GM12872 (cell line): ENCODE results near the gene HECTD4.

Experiments
- TF ChIP-seq, protein P1 (sequence below): IDR thresholded peaks from 3 replicates; pipeline ENCODE4 v1.5.1; 2011; ENCODE audit warnings: low read depth, mild to moderate bottlenecking, low read length, moderate library complexity; ENCODE audit not compliant: insufficient read depth

HECTD4 gene

DNA sequence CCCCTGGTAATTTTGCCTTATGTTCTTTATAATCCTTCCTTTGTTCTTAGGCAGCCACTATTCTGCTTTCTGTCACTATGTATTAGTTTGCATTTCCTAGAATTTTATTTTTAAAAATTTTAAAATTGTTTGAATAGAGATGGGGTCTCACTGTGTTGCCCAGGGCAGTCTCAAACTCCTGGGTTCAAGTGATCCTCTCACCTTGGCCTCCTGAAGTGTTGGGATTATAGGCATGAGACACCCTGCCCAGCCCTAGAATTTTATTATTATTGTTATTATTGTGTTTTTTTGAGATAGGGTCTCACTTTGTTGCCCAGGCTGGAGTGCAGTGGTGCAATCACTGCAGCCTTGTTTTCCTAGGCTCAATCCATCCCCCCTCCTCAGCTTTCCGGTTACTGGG lies 39.1 kb upstream of the HECTD4 start:
- TF ChIP-seq, protein P1, sequence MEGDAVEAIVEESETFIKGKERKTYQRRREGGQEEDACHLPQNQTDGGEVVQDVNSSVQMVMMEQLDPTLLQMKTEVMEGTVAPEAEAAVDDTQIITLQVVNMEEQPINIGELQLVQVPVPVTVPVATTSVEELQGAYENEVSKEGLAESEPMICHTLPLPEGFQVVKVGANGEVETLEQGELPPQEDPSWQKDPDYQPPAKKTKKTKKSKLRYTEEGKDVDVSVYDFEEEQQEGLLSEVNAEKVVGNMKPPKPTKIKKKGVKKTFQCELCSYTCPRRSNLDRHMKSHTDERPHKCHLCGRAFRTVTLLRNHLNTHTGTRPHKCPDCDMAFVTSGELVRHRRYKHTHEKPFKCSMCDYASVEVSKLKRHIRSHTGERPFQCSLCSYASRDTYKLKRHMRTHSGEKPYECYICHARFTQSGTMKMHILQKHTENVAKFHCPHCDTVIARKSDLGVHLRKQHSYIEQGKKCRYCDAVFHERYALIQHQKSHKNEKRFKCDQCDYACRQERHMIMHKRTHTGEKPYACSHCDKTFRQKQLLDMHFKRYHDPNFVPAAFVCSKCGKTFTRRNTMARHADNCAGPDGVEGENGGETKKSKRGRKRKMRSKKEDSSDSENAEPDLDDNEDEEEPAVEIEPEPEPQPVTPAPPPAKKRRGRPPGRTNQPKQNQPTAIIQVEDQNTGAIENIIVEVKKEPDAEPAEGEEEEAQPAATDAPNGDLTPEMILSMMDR: no peak

DNA sequence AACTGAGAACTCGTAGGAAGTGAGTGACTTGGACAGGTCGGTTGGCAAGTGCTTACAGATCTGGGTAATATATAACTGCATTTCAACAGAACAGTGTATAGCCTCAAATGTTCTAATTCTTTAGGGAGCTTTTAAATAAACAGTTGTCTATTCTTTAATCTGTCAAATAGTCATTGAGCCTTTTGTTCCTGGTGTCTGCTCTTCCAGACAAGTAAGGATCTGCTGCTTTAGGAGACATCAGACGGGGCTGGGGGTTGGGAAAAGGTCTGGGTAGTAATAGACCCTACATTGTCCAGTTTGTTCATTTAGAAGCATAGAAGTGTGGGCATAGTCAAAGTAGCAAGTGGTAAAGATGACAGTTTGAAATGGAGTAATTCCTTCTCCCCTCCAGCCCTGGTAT lies 38.5 kb upstream of the HECTD4 start:
- TF ChIP-seq, protein P1: no peak

DNA sequence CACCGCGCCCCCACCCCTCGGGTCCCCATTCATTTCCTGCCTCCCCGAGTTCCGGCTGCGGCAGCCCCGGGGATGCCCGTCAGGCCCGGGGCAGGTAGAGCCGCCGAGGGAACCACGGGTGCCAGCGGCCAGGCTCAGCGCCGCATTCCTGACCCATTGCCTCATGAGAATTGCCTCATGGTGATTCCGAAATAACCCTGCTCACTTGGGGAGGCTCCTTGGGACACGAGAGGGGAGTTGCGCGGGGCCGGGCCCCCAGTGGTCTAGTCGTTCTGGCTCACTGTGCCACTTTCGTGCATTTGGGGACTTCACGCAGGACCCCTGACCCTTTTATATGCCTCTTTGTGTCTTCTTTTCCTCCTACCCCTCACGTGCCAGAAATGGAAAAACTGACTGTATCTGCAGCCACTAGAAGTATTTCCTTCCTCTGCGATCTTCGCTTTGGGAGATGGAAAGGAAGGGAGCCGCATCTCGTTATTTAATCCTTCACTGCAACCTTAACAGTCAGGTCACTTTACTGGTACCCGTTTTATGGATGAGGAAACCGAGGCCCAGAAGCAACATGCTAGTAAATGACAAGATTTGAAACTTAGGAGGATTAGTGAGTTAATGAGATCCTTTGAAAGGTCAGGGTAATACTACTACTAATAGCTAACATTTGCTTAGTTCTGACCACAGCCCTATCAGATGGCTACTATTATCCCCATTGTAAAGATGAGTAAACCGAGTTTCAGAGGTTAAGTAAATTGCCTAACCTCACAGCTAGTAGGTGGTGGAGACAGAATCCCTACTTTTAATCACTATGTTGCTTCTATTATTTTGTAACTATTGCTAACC lies 37.3 kb upstream of the HECTD4 start:
- TF ChIP-seq, protein P1: no peak

DNA sequence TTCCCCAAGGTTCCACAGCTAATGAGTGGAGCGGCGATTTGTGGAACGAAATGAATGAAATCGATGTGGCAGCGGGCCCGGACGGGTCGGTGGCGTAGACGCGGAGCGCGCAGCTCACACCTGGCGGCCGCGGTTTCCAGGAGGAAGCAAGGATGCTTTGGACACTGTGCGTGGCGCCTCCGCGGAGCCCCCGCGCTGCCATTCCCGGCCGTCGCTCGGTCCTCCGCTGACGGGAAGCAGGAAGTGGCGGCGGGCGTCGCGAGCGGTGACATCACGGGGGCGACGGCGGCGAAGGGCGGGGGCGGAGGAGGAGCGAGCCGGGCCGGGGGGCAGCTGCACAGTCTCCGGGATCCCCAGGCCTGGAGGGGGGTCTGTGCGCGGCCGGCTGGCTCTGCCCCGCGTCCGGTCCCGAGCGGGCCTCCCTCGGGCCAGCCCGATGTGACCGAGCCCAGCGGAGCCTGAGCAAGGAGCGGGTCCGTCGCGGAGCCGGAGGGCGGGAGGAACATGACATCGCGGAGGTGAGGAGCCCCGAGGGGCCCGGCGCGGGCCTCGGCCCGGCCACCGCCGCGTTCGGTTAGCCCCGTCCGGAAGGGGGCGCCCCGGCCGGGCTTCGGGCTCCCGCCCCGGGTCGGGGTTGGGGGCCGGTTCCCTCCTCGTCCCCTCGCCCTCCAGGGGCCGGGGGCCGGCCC lies 36.5 kb upstream of the HECTD4 start, which contains the start of gene PTPN11:
PTPN11 (plus strand) TSS at position 340 of the 689 bp plus-strand sequence; CDS start at position 505, 165 bp downstream.
- TF ChIP-seq, protein P1: peak; percentile 47; the same call in 2 of the 3 replicates

- TF ChIP-seq, protein P1: no peak
Measured at GRCh38 chr12:112418273-112418607, 36.0 kb upstream of the HECTD4 start.

DNA sequence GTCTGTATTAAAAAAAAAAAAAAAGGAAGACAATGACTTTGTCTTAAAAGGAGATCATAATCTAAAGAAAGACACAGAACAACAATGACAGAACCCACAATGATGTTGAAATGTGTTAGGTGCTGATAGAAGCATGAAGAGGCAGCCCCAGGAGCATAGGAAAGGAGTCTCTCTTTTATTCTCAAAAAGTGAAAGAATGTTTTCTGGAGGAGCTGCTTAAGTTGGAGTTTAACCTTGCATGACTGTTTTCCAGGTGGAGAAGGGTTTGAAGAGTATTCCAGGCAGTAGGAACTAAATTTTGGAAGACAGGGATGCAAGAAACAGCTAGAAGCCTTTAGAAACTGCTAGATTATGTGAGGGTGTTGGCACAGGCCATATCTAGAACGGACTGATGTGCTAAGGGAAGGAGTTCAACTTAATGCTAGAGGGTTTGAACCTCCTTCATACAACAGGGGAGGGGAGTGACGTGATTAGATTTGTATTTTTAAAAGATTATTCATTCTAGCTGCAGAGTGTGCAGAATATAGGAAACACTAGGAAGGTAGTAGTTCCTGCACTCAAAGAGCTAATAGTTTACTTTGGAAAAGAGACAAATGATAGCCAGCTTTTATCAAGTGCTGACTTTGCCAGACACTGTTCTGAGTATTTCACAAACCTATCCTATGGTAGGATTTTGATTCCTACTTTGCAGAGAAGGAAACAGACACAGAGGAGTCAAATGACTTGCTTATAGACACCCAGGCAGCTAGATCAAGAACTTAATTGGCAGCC lies 31.8 kb upstream of the HECTD4 start:
- TF ChIP-seq, protein P1: no peak

DNA sequence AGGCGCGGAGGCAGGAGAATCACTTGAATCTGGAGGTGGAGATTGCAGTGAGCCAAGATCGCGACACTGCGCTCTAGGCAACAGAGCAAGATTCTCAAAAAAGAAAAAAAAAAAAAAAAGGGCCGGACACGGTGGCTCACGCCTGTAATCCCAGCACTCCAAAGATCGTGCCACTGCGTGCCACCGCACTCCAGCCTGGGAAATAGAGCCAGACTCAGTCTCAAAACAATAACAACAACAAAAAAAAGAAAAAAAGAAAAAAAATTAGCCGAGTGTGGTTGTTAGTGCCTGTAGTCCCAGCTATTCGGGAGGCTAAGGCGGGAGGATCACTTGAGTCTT lies 27.6 kb upstream of the HECTD4 start:
- TF ChIP-seq, protein P1: no peak
